Neural progenitor cell (in vitro differentiated cells): ENCODE data around the gene ATXN1. TPM values are rescaled to one million over a fixed set of nuclear protein-coding genes. Genes with fewer than 3 reads are reported as not detected.

Experiments used
- DNase-seq: peaks from one replicate; pipeline ENCODE4 v3.0.0-alpha.2; 2016; ENCODE audit warnings: low spot score
- H2AFZ ChIP-seq: fragments of 200-600 bp; sonication (generic); replicated peaks from 2 replicates; pipeline ENCODE4 v1.6.1; 2016; ENCODE audit warnings: antibody characterized with exemption
- H3F3A ChIP-seq: fragments of 200-600 bp; sonication (generic); 2 replicates; pipeline ENCODE4 v1.6.1; 2016; ENCODE audit warnings: antibody characterized with exemption, low read depth
- H3K27ac ChIP-seq: fragments of 200-600 bp; sonication (generic); 2 replicates; pipeline ENCODE4 v1.5.1; 2016; ENCODE audit warnings: mild to moderate bottlenecking
- H3K27me3 ChIP-seq: fragments of 200-600 bp; sonication (generic); 2 replicates; pipeline ENCODE4 v1.6.1; 2016; ENCODE audit warnings: mild to moderate bottlenecking, moderate library complexity
- H3K36me3 ChIP-seq: fragments of 200-600 bp; sonication (generic); 2 replicates; pipeline ENCODE4 v1.5.1; 2016
- H3K4me1 ChIP-seq: fragments of 200-600 bp; sonication (generic); 2 replicates; pipeline ENCODE4 v1.6.1; 2016; ENCODE audit warnings: mixed run types
- H3K4me2 ChIP-seq: fragments of 200-600 bp; sonication (generic); 2 replicates; pipeline ENCODE4 v1.6.1; 2016
- H3K4me3 ChIP-seq: fragments of 200-600 bp; sonication (generic); 2 replicates; pipeline ENCODE4 v1.5.1; 2016
- H3K79me2 ChIP-seq: fragments of 200-600 bp; sonication (generic); 2 replicates; pipeline ENCODE4 v1.6.1; 2016; ENCODE audit warnings: low read depth
- H3K9ac ChIP-seq: fragments of 200-600 bp; sonication (generic); 2 replicates; pipeline ENCODE4 v1.6.1; 2016
- H3K9me3 ChIP-seq: fragments of 200-600 bp; sonication (generic); 2 replicates; pipeline ENCODE4 v1.5.1; 2016; ENCODE audit warnings: low read depth
- H4K20me1 ChIP-seq: fragments of 200-600 bp; sonication (generic); 2 replicates; pipeline ENCODE4 v1.6.1; 2016; ENCODE audit warnings: low read depth
- H3K27ac Mint-ChIP-seq: 3 replicates; pipeline ENCODE4 v1.8.0; 2021; ENCODE audit warnings: mixed read lengths
- H3K27me3 Mint-ChIP-seq: 2 replicates; pipeline ENCODE4 v1.8.0; 2022; ENCODE audit warnings: low read depth, mild to moderate bottlenecking, inconsistent platforms, moderate library complexity, mixed read lengths; ENCODE audit not compliant: insufficient read depth
- H3K36me3 Mint-ChIP-seq: 3 replicates; pipeline ENCODE4 v1.8.0; 2021; ENCODE audit warnings: mixed read lengths
- H3K4me1 Mint-ChIP-seq: 3 replicates; pipeline ENCODE4 v1.8.0; 2021; ENCODE audit warnings: mixed read lengths
- H3K4me3 Mint-ChIP-seq: 3 replicates; pipeline ENCODE4 v1.8.0; 2021; ENCODE audit warnings: mild to moderate bottlenecking, moderate library complexity, mixed read lengths
- H3K9me3 Mint-ChIP-seq: 3 replicates; pipeline ENCODE4 v1.8.0; 2020; ENCODE audit warnings: mixed read lengths
- EZH2 ChIP-seq: fragments of 200-600 bp; sonication (generic); IDR thresholded peaks from 2 replicates; pipeline ENCODE4 v1.6.1; 2017; ENCODE audit warnings: antibody characterized with exemption, mild to moderate bottlenecking, moderate library complexity
- EZH2phosphoT487 ChIP-seq: fragments of 200-600 bp; sonication (generic); IDR thresholded peaks from 2 replicates; pipeline ENCODE4 v1.6.1; 2017; ENCODE audit warnings: antibody characterized with exemption
- total RNA-seq: library from RNA; depleted of rRNA; stranded (reverse); fragments of >200 nt; gene quantifications from 2 replicates; pipeline ENCODE4 v1.2.3, GENCODE V29; 2015; ENCODE audit warnings: low replicate concordance
- TF ChIP-seq, protein P1 (sequence below): fragments of 200-600 bp; sonication (generic); IDR thresholded peaks from 2 replicates; pipeline ENCODE4 v1.5.1; 2017; ENCODE audit warnings: antibody characterized with exemption, mild to moderate bottlenecking

The ATXN1 gene
- total RNA-seq, 1 donor from 2014 or later = 3.6 TPM

DNA sequence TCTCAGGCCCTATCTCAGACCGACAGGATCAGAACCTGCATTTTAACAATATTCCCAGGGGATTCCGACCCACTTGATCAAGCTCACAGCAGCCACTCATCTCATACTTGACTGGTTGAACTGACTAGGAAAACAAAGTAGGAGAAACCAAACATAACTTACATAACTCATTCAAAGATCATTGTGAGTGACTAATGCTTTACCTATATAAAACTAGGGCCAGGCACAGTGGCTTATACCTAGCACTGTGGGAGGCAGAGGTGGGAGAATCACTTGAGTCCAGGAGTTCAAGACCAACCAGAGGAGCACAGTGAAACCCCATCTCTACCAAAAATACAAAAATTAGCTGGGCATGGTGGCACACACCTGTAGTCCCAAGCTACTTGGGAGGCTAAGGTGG is 251.0 kb downstream of the ATXN1 start:
- Mint-ChIP-seq H3K27ac (no peak overlapping the region), H3K9me3 (no peaks in the 10 kb centered on the region), H3K4me1 (peaks cover 6% of the 10 kb centered on the region), H3K36me3 (no peaks in the 10 kb centered on the region), H3K4me3 (no peak overlapping the region), H3K27me3 (no peaks in the 10 kb centered on the region)
- DNase-seq = no peak
- no peaks in the 10 kb centered on the region for H3K36me3 ChIP-seq
- no peak overlapping the region for H3K4me2 ChIP-seq
- H3K79me2 ChIP-seq = no peaks in the 10 kb centered on the region
- H3K4me3 ChIP-seq = no peak overlapping the region
- no peaks in the 10 kb centered on the region for H4K20me1 ChIP-seq
- no peaks in the 10 kb centered on the region for H3F3A ChIP-seq
- TF ChIP-seq, protein P1, sequence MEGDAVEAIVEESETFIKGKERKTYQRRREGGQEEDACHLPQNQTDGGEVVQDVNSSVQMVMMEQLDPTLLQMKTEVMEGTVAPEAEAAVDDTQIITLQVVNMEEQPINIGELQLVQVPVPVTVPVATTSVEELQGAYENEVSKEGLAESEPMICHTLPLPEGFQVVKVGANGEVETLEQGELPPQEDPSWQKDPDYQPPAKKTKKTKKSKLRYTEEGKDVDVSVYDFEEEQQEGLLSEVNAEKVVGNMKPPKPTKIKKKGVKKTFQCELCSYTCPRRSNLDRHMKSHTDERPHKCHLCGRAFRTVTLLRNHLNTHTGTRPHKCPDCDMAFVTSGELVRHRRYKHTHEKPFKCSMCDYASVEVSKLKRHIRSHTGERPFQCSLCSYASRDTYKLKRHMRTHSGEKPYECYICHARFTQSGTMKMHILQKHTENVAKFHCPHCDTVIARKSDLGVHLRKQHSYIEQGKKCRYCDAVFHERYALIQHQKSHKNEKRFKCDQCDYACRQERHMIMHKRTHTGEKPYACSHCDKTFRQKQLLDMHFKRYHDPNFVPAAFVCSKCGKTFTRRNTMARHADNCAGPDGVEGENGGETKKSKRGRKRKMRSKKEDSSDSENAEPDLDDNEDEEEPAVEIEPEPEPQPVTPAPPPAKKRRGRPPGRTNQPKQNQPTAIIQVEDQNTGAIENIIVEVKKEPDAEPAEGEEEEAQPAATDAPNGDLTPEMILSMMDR = no peak
- TF ChIP-seq EZH2phosphoT487 (no peak), EZH2 (no peak)
- H3K27ac ChIP-seq = no peak overlapping the region
- H3K9ac ChIP-seq = no peak overlapping the region
- peaks cover 9% of the 10 kb centered on the region for H3K4me1 ChIP-seq
- no peak overlapping the region for H2AFZ ChIP-seq
- H3K9me3 ChIP-seq = no peaks in the 10 kb centered on the region
- no peaks in the 10 kb centered on the region for H3K27me3 ChIP-seq

DNA sequence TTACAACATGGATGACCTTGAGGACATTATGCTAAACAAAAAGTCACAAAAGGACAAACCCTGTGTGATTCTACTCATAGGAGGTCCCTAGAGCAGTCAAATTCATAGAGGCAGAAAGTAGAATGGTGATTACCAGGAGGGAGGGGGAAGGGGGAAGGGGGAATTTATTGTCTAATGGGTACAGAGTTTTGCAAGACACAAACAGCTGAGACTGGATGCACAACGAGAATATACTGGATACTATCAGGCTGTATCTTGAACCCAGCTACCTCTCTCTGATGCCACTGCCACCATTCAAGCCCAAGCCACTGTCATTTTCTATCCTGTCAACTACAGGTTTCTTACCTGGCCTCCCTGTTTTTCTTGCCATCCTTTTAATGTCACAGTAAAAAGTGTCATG is 252.3 kb downstream of the ATXN1 start:
- no peaks in the 10 kb centered on the region for H4K20me1 ChIP-seq
- peaks cover 4% of the 10 kb centered on the region for H3K27me3 Mint-ChIP-seq
- no peaks in the 10 kb centered on the region for H3K27me3 ChIP-seq
- no peaks in the 10 kb centered on the region for H3K36me3 ChIP-seq
- no peak overlapping the region for H3K27ac ChIP-seq
- H3F3A ChIP-seq = no peaks in the 10 kb centered on the region
- peaks cover 8% of the 10 kb centered on the region for H3K4me1 Mint-ChIP-seq
- no peak for DNase-seq
- no peaks in the 10 kb centered on the region for H3K36me3 Mint-ChIP-seq
- no peak overlapping the region for H3K9ac ChIP-seq
- no peaks in the 10 kb centered on the region for H3K9me3 Mint-ChIP-seq
- no peak for TF ChIP-seq EZH2
- TF ChIP-seq EZH2phosphoT487 = no peak
- TF ChIP-seq, protein P1 = no peak
- H3K4me3 Mint-ChIP-seq = no peak overlapping the region
- no peaks in the 10 kb centered on the region for H3K79me2 ChIP-seq
- H3K4me2 ChIP-seq = no peak overlapping the region
- H2AFZ ChIP-seq = no peak overlapping the region
- no peaks in the 10 kb centered on the region for H3K9me3 ChIP-seq
- no peak overlapping the region for H3K27ac Mint-ChIP-seq
- H3K4me3 ChIP-seq = no peak overlapping the region
- H3K4me1 ChIP-seq = peaks cover 14% of the 10 kb centered on the region

DNA sequence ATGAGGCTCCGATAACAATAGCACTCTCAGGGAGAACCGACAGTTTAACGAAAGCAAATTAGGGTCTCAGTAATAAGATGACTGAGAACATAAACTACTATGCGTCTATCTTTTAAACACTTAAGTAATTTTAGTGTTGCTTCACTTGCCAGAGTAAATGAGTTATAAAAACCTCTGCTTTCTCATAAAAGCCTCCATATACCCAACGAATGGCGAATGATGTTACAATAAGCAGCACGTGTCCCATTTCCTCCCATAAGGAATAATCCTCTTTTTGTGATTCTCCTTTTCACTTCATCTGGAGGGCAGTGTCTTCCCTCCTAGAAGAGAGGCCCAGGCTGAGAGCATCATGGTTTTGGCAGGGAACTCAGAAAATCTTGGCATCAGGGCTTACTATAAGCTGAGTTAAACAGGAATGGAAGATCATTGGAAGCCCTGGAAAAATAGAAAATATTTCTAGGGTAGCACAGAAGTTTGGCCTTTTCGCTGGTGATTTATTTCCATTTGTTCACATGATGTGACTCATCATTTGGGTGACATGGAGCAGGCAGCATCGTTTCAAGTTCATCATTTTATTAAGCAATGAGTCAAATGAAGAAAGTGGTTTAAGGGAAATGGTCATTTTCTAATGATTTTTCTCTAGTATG is 255.4 kb downstream of the ATXN1 start:
- no peak for DNase-seq
- Mint-ChIP-seq H3K4me1 (peaks cover 12% of the 10 kb centered on the region), H3K36me3 (no peaks in the 10 kb centered on the region), H3K27me3 (peaks cover 6% of the 10 kb centered on the region), H3K9me3 (peaks cover 2% of the 10 kb centered on the region), H3K27ac (no peak overlapping the region), H3K4me3 (no peak overlapping the region)
- H4K20me1 ChIP-seq = no peaks in the 10 kb centered on the region
- no peak overlapping the region for H2AFZ ChIP-seq
- H3F3A ChIP-seq = no peaks in the 10 kb centered on the region
- H3K4me1 ChIP-seq = peaks cover 13% of the 10 kb centered on the region
- no peaks in the 10 kb centered on the region for H3K27me3 ChIP-seq
- no peaks in the 10 kb centered on the region for H3K9me3 ChIP-seq
- H3K9ac ChIP-seq = no peak overlapping the region
- no peak overlapping the region for H3K4me2 ChIP-seq
- no peak overlapping the region for H3K4me3 ChIP-seq
- H3K79me2 ChIP-seq = no peaks in the 10 kb centered on the region
- no peak overlapping the region for H3K27ac ChIP-seq
- H3K36me3 ChIP-seq = no peaks in the 10 kb centered on the region
- TF ChIP-seq, protein P1 = no peak
- TF ChIP-seq EZH2phosphoT487 (no peak), EZH2 (no peak)
